Measurements from ENCODE around the gene GRIP1. TPM values are rescaled to one million over a fixed set of nuclear protein-coding genes. Genes with fewer than 3 reads are reported as not detected.

GRIP1 gene
- total RNA-seq, 1 experiment from 2014 or later = 22.5 TPM

DNA sequence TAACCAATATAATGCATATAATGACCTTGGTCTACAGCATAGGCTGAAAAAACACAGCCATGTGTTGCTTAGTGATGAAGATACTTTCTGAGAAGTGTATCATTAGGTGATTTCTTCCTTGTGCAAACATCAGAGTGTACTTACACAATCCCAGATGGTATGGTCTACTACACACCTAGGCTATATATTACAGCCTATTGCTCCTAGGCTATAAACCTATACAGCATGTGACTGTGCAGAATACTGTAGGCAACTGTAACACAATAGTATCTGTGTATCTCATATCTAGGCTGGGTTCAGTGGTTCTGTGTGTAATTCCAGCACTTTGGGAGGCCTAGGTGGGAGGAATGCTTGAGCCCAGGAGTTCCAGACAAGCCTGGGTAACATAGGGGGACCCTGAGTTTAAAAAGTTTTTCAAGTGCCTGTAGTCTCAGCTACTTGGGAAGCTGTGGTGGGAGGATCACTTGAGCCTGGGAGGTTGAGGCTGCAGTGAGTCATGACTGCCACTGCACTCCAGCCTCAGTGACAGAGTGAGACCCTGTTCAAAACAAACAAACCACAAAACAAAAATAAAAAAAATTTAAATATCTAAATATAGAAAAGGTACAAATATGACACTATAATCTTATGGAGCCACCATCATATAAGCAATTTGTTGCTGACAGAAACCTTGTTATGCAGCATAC lies 66.6 kb downstream of the GRIP1 start:
- no peak for DNase-seq (ENCODE audit: low spot score)
- H3K27me3 Mint-ChIP-seq (ENCODE audit: low read depth) = no peaks in the 10 kb centered on the region
- ChIA-PET POLR2A (no interaction called here), CTCF (no interaction called here)
- ATAC-seq = no peak
- H3K27ac Mint-ChIP-seq = no peak overlapping the region
- TF ChIP-seq ZNF219 (CRISPR knock-in tag; IDR thresholded peaks at IDR 0.05; ENCODE audit: borderline replicate concordance) (no peak), ZNF121 (CRISPR knock-in tag; IDR thresholded peaks at IDR 0.05) (no peak), JUN (CRISPR knock-in tag; IDR thresholded peaks at IDR 0.05) (no peak), SMAD3 (CRISPR knock-in tag; IDR thresholded peaks at IDR 0.05; ENCODE audit: borderline replicate concordance) (no peak), FOXK1 (CRISPR knock-in tag; IDR thresholded peaks at IDR 0.05) (no peak), MYBL2 (CRISPR knock-in tag; IDR thresholded peaks at IDR 0.05) (no peak), MXD4 (CRISPR knock-in tag; IDR thresholded peaks at IDR 0.05; ENCODE audit: borderline replicate concordance) (no peak), GABPB1 (CRISPR knock-in tag; IDR thresholded peaks at IDR 0.05) (no peak), GRHL2 (CRISPR knock-in tag; IDR thresholded peaks at IDR 0.05; ENCODE audit: insufficient replicate concordance, severe bottlenecking) (no peak), ZNF396 (CRISPR knock-in tag; IDR thresholded peaks at IDR 0.05; ENCODE audit: borderline replicate concordance) (no peak), TP53 (CRISPR knock-in tag; IDR thresholded peaks at IDR 0.05) (no peak), E2F4 (CRISPR knock-in tag; IDR thresholded peaks at IDR 0.05; ENCODE audit: borderline replicate concordance, low read depth) (no peak)
- TF ChIP-seq, protein P1, sequence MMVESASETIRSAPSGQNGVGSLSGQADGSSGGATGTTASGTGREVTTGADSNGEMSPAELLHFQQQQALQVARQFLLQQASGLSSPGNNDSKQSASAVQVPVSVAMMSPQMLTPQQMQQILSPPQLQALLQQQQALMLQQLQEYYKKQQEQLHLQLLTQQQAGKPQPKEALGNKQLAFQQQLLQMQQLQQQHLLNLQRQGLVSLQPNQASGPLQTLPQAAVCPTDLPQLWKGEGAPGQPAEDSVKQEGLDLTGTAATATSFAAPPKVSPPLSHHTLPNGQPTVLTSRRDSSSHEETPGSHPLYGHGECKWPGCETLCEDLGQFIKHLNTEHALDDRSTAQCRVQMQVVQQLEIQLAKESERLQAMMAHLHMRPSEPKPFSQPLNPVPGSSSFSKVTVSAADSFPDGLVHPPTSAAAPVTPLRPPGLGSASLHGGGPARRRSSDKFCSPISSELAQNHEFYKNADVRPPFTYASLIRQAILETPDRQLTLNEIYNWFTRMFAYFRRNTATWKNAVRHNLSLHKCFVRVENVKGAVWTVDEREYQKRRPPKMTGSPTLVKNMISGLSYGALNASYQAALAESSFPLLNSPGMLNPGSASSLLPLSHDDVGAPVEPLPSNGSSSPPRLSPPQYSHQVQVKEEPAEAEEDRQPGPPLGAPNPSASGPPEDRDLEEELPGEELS (CRISPR knock-in tag; IDR thresholded peaks at IDR 0.05) = no peak
- TF ChIP-seq, protein P2, sequence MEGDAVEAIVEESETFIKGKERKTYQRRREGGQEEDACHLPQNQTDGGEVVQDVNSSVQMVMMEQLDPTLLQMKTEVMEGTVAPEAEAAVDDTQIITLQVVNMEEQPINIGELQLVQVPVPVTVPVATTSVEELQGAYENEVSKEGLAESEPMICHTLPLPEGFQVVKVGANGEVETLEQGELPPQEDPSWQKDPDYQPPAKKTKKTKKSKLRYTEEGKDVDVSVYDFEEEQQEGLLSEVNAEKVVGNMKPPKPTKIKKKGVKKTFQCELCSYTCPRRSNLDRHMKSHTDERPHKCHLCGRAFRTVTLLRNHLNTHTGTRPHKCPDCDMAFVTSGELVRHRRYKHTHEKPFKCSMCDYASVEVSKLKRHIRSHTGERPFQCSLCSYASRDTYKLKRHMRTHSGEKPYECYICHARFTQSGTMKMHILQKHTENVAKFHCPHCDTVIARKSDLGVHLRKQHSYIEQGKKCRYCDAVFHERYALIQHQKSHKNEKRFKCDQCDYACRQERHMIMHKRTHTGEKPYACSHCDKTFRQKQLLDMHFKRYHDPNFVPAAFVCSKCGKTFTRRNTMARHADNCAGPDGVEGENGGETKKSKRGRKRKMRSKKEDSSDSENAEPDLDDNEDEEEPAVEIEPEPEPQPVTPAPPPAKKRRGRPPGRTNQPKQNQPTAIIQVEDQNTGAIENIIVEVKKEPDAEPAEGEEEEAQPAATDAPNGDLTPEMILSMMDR (IDR thresholded peaks at IDR 0.05) = no peak
- TF ChIP-seq, protein P3, sequence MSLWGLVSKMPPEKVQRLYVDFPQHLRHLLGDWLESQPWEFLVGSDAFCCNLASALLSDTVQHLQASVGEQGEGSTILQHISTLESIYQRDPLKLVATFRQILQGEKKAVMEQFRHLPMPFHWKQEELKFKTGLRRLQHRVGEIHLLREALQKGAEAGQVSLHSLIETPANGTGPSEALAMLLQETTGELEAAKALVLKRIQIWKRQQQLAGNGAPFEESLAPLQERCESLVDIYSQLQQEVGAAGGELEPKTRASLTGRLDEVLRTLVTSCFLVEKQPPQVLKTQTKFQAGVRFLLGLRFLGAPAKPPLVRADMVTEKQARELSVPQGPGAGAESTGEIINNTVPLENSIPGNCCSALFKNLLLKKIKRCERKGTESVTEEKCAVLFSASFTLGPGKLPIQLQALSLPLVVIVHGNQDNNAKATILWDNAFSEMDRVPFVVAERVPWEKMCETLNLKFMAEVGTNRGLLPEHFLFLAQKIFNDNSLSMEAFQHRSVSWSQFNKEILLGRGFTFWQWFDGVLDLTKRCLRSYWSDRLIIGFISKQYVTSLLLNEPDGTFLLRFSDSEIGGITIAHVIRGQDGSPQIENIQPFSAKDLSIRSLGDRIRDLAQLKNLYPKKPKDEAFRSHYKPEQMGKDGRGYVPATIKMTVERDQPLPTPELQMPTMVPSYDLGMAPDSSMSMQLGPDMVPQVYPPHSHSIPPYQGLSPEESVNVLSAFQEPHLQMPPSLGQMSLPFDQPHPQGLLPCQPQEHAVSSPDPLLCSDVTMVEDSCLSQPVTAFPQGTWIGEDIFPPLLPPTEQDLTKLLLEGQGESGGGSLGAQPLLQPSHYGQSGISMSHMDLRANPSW (CRISPR knock-in tag; conservative IDR thresholded peaks at IDR 0.05; ENCODE audit: low read depth) = no peak
- H3K4me3 Mint-ChIP-seq = no peak overlapping the region
- peaks cover 28% of the 10 kb centered on the region for H3K4me1 Mint-ChIP-seq
- H3K9me3 Mint-ChIP-seq = no peaks in the 10 kb centered on the region
- no peaks in the 10 kb centered on the region for H3K36me3 Mint-ChIP-seq

DNA sequence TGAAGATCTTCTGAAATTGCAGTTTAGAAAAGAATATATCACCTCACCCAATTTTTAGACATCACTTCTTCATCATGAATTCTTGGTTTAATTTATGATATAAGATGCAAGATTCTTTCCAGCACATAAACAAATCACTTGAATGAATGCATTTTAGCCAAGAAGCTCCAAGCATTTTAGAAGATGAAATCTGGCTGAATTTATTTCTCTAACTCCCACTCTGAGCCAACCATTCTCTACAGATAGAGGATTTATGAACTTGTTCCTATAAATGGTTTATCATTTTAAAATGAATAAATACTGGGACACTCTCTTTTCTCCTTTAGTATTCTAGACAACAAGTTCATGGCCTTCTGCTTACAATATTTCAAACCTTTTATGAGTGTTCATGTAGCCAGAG lies 71.7 kb downstream of the GRIP1 start:
- Mint-ChIP-seq H3K9me3 (no peaks in the 10 kb centered on the region), H3K36me3 (no peaks in the 10 kb centered on the region), H3K27me3 (ENCODE audit: low read depth) (no peaks in the 10 kb centered on the region), H3K4me3 (no peak overlapping the region), H3K4me1 (peaks cover 27% of the 10 kb centered on the region), H3K27ac (no peak overlapping the region)
- POLR2A ChIA-PET = no interaction called here
- CTCF ChIA-PET = no interaction called here
- DNase-seq (ENCODE audit: low spot score) (no peak), ATAC-seq (no peak)
- TF ChIP-seq NFATC4 (CRISPR knock-in tag; IDR thresholded peaks at IDR 0.05) = no peak
- no peak for TF ChIP-seq FOXP1 (CRISPR knock-in tag; IDR thresholded peaks at IDR 0.05; ENCODE audit: borderline replicate concordance)
- no peak for TF ChIP-seq ZNF317 (CRISPR knock-in tag; IDR thresholded peaks at IDR 0.05; ENCODE audit: borderline replicate concordance, low read depth)
- no peak for TF ChIP-seq ZNF423 (CRISPR knock-in tag; IDR thresholded peaks at IDR 0.05)
- TF ChIP-seq USF1 (CRISPR knock-in tag; IDR thresholded peaks at IDR 0.05) = no peak
- TF ChIP-seq IRF1 (CRISPR knock-in tag; IDR thresholded peaks at IDR 0.05) = no peak
- no peak for TF ChIP-seq GABPB1 (CRISPR knock-in tag; IDR thresholded peaks at IDR 0.05)
- TF ChIP-seq, protein P2 (IDR thresholded peaks at IDR 0.05) = no peak
- no peak for TF ChIP-seq USF2 (CRISPR knock-in tag; IDR thresholded peaks at IDR 0.05)
- TF ChIP-seq CREB1 (CRISPR knock-in tag; IDR thresholded peaks at IDR 0.05) = no peak

Measured in WTC11 (cell line).